OCI-LY1 (cell line): ENCODE data around the gene IRS1.
"Not testable (repeated sequence)": the region's sequence is repeated elsewhere in the genome, so short reads cannot be mapped to it uniquely, and the experiment has no call there.

ENCODE experiments used
- H2AFZ ChIP-seq: fragments of 200-600 bp; sonication (generic), shearing (Covaris generic); 2 replicates; pipeline ENCODE4 v1.6.0; 2014; ENCODE audit warnings: antibody characterized with exemption, mild to moderate bottlenecking, low read length
- H3F3A ChIP-seq: fragments of 200-600 bp; sonication (generic), shearing (Covaris generic); 2 replicates; pipeline ENCODE4 v1.6.0; 2014; ENCODE audit warnings: mild to moderate bottlenecking, antibody characterized with exemption, low read length, moderate library complexity; ENCODE audit not compliant: insufficient read depth
- H3K27ac ChIP-seq: fragments of 200-600 bp; sonication (generic); 2 replicates; pipeline ENCODE4 v1.5.1; 2014; ENCODE audit warnings: low read length, mixed run types, mild to moderate bottlenecking, low read depth; ENCODE audit not compliant: poor library complexity, severe bottlenecking
- H3K27me3 ChIP-seq: fragments of 200-600 bp; sonication (generic); 2 replicates; pipeline ENCODE4 v1.6.0; 2014; ENCODE audit warnings: antibody characterized with exemption, mild to moderate bottlenecking, low read length, moderate library complexity; ENCODE audit not compliant: insufficient read depth
- H3K36me3 ChIP-seq: fragments of 200-600 bp; sonication (generic); 2 replicates; pipeline ENCODE4 v1.6.1; 2014; ENCODE audit warnings: mild to moderate bottlenecking, antibody characterized with exemption, low read length, moderate library complexity, mixed read lengths; ENCODE audit not compliant: insufficient read depth
- H3K4me1 ChIP-seq: fragments of 200-600 bp; sonication (generic); 2 replicates; pipeline ENCODE4 v1.5.1; 2014; ENCODE audit warnings: mild to moderate bottlenecking, low read length, moderate library complexity; ENCODE audit not compliant: insufficient read depth, severe bottlenecking
- H3K4me2 ChIP-seq: fragments of 200-600 bp; sonication (generic), shearing (Covaris generic); 2 replicates; pipeline ENCODE4 v1.6.1; 2014; ENCODE audit warnings: low read length
- H3K4me3 ChIP-seq: fragments of 200-600 bp; sonication (generic); 2 replicates; pipeline ENCODE4 v1.5.1; 2014; ENCODE audit warnings: low read length, low read depth, mild to moderate bottlenecking, mixed read lengths; ENCODE audit not compliant: poor library complexity, severe bottlenecking
- H3K79me2 ChIP-seq: fragments of 200-600 bp; shearing (Covaris generic); 2 replicates; pipeline ENCODE4 v1.6.1; 2016; ENCODE audit warnings: mixed run types, low read length, mixed read lengths; ENCODE audit not compliant: insufficient read depth
- H3K9ac ChIP-seq: fragments of 200-600 bp; sonication (generic), shearing (Covaris generic); 2 replicates; pipeline ENCODE4 v1.6.1; 2014; ENCODE audit warnings: mild to moderate bottlenecking, low read length, mixed read lengths
- H3K9me2 ChIP-seq: fragments of 200-600 bp; sonication (generic), shearing (Covaris generic); 2 replicates; pipeline ENCODE4 v1.6.1; 2014; ENCODE audit warnings: low read depth, mild to moderate bottlenecking, low read length, mixed read lengths
- H3K9me3 ChIP-seq: fragments of 200-600 bp; shearing (Covaris generic); 2 replicates; pipeline ENCODE4 v1.6.1; 2014; ENCODE audit warnings: low read length, mixed read lengths
- H4K20me1 ChIP-seq: fragments of 200-600 bp; sonication (generic), shearing (Covaris generic); 2 replicates; pipeline ENCODE4 v1.6.0; 2016; ENCODE audit warnings: mild to moderate bottlenecking, low read length; ENCODE audit not compliant: insufficient read depth
- EZH2 ChIP-seq: fragments of 200-600 bp; sonication (generic), shearing (Covaris generic); IDR thresholded peaks from 2 replicates; pipeline ENCODE4 v1.8.0; 2017; ENCODE audit warnings: borderline replicate concordance, mixed run types, mild to moderate bottlenecking, antibody characterized with exemption, low read length, moderate library complexity, mixed read lengths
- TF ChIP-seq, protein P1 (sequence below): fragments of 200-600 bp; sonication (generic), shearing (Covaris generic); IDR thresholded peaks from 2 replicates; pipeline ENCODE4 v1.5.1; 2017; ENCODE audit warnings: mild to moderate bottlenecking, antibody characterized with exemption, low read length, moderate library complexity, mixed read lengths

IRS1 gene

DNA sequence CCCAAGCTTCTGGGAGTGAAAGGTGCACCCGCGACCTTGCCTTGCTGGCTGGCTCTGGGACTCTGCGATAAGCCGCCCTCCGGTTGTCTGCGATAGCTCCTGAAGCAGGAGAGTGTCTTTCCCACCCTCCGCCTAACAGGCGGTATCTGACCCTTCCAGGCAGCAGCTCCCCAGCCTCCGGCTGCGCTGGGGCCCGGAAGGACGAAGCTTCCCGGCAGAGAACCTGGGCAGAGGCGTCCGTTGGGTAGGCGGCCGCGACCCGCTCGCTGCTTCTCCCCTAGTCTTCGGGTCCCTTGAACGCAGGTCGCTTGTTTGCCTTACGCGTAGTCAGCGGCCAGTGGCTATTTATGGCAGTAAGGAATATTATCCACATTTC lies 35.8 kb upstream of the IRS1 start:
- Histone ChIP-seq H3K4me1 (peaks cover 60% of the 10 kb centered on the region), H3K9ac (peak overlapping the region; percentile 93), H3K27ac (peak overlapping the region; percentile 97), H3K4me2 (peak overlapping the region; percentile 95), H3K9me3 (no peaks in the 10 kb centered on the region), H3K27me3 (no peaks in the 10 kb centered on the region), H3K9me2 (no peaks in the 10 kb centered on the region), H2AFZ (no peak overlapping the region), H4K20me1 (no peaks in the 10 kb centered on the region), H3K79me2 (peaks cover 17% of the 10 kb centered on the region; the same call in 1 of the 2 replicates), H3K36me3 (peaks cover 4% of the 10 kb centered on the region), H3F3A (0 out of 2 replicates have a peak, but pooled peaks cover 10% of the 10 kb centered on the region), H3K4me3 (peak overlapping the region; percentile 74)
- TF ChIP-seq EZH2 = no peak
- TF ChIP-seq, protein P1, sequence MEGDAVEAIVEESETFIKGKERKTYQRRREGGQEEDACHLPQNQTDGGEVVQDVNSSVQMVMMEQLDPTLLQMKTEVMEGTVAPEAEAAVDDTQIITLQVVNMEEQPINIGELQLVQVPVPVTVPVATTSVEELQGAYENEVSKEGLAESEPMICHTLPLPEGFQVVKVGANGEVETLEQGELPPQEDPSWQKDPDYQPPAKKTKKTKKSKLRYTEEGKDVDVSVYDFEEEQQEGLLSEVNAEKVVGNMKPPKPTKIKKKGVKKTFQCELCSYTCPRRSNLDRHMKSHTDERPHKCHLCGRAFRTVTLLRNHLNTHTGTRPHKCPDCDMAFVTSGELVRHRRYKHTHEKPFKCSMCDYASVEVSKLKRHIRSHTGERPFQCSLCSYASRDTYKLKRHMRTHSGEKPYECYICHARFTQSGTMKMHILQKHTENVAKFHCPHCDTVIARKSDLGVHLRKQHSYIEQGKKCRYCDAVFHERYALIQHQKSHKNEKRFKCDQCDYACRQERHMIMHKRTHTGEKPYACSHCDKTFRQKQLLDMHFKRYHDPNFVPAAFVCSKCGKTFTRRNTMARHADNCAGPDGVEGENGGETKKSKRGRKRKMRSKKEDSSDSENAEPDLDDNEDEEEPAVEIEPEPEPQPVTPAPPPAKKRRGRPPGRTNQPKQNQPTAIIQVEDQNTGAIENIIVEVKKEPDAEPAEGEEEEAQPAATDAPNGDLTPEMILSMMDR = no peak

DNA sequence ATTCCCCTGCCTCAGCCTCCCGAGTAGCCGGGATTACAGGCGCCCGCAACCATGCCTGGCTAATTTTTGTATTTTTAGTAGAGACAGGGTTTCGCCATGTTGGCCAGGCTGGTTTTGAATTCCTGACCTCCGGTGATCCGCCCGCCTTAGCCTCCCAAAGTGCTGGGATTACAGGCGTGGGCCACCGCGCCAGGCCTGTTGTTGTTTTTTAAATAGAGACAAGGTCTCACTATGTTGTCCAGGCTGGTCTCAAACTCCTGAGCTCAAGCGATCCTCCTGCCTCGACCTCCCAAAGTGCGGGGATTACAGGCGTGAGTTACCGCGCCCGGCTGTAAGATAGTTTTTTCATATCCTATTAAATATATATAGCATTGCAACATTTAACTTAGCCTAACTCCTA lies 35.3 kb upstream of the IRS1 start:
- H3K27me3 ChIP-seq, H3F3A ChIP-seq, H3K9me3 ChIP-seq, H3K9me2 ChIP-seq, H3K36me3 ChIP-seq, H2AFZ ChIP-seq, H4K20me1 ChIP-seq: not testable (repeated sequence)
- Histone ChIP-seq H3K4me3 (peak overlapping the region; percentile 74), H3K4me2 (peak overlapping the region; percentile 95), H3K9ac (peak overlapping the region; percentile 93; the same call in 1 of the 2 replicates), H3K4me1 (peaks cover 60% of the 10 kb centered on the region), H3K79me2 (peaks cover 14% of the 10 kb centered on the region; the same call in 1 of the 2 replicates), H3K27ac (peak overlapping the region; percentile 97)

DNA sequence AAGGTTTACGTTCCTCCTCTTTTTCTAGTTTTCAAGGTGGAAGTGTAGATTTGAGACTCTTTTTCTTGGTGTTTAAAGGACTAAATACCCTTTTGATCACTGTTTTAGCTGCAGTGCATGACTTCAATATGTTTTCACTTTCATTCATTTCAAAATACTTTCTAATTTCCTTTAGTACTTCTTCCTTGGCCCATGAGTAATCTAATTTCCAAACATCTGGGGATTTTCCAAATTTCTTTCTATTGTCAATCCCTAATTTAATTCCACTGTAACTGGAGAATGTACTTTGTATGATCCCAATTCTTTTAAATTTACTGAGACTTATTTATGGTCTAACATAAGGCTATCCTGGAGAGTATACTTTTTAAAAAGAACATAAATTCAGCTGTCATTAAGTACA lies 32.4 kb upstream of the IRS1 start:
- 0 out of 2 replicates have a peak, but pooled peaks cover 10% of the 10 kb centered on the region for H3F3A ChIP-seq
- no peak overlapping the region for H3K9ac ChIP-seq
- H3K4me3 ChIP-seq = no peak overlapping the region
- H3K9me3 ChIP-seq = no peaks in the 10 kb centered on the region
- no peaks in the 10 kb centered on the region for H3K79me2 ChIP-seq
- TF ChIP-seq, protein P1 = no peak
- no peak for TF ChIP-seq EZH2
- H3K4me1 ChIP-seq = peaks cover 35% of the 10 kb centered on the region
- no peaks in the 10 kb centered on the region; the same call in 1 of the 2 replicates for H3K36me3 ChIP-seq
- H3K4me2 ChIP-seq = no peak overlapping the region
- H4K20me1 ChIP-seq = no peaks in the 10 kb centered on the region
- no peaks in the 10 kb centered on the region for H3K9me2 ChIP-seq
- no peaks in the 10 kb centered on the region for H3K27me3 ChIP-seq
- H3K27ac ChIP-seq = no peak overlapping the region
- no peak overlapping the region for H2AFZ ChIP-seq

DNA sequence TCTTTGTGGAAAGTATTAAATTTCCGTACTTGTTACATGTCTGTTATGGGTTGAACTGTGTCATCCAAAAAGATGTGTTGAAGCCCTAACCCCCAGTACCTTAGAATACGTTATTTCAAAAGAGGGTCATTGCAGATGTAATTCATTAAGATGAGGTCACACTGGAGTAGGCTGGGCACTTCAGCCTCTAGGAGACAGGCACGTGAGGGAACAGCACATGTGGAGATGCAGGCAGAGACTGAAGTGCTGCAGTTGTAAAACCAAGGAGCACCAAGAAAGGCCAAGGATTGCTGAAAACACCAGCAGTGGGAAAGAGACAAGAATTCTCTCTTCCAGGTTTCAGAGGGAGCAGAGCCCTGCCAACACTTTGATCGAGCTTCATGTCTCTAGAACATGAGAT lies 31.6 kb upstream of the IRS1 start:
- H2AFZ ChIP-seq = no peak overlapping the region
- H3K36me3 ChIP-seq = no peaks in the 10 kb centered on the region; the same call in 1 of the 2 replicates
- H3K27ac ChIP-seq = no peak overlapping the region
- H3K27me3 ChIP-seq = no peaks in the 10 kb centered on the region
- H3K9me3 ChIP-seq = no peaks in the 10 kb centered on the region
- peaks cover 28% of the 10 kb centered on the region for H3K4me1 ChIP-seq
- no peaks in the 10 kb centered on the region for H4K20me1 ChIP-seq
- TF ChIP-seq, protein P1 = no peak
- no peak for TF ChIP-seq EZH2
- H3F3A ChIP-seq = 0 out of 2 replicates have a peak, but pooled peaks cover 6% of the 10 kb centered on the region
- H3K9ac ChIP-seq = no peak overlapping the region
- no peak overlapping the region for H3K4me2 ChIP-seq
- H3K4me3 ChIP-seq = no peak overlapping the region
- H3K9me2 ChIP-seq = no peaks in the 10 kb centered on the region
- H3K79me2 ChIP-seq = no peaks in the 10 kb centered on the region
